ENCODE measurements around the gene NLRP7. TPM values are rescaled to one million over a fixed set of nuclear protein-coding genes. Genes with fewer than 3 reads are reported as not detected.
"Not testable (repeated sequence)": the region's sequence is repeated elsewhere in the genome, so short reads cannot be mapped to it uniquely, and the experiment has no call there.

Gene NLRP7
- total RNA-seq, 1 donor from 2014 or later = not detected

DNA sequence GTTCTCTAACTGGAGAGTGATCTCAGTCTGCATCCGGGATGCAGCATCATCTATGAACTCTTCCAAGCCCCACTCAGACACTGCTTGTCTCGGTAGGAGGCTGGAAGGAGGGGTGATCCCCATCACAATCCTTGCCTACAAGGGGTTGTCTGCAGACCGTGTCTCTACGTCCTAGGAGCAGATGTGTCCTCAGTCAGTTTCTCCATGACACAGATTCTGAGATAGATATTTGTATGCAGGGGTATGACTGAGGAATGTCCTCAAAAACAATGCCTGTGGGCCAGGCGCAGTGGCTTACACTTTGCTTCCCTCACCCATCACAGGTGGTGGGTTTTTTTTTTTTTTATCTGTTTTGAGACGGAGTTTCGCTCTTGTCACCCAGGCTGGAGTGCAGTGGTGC lies 40.5 kb downstream of the NLRP7 start:
- no peaks in the 10 kb centered on the region for H3K36me3 Mint-ChIP-seq (ENCODE audit: low read depth)
- no peak overlapping the region for H3K27ac Mint-ChIP-seq
- H3K4me3 Mint-ChIP-seq = no peak overlapping the region
- intact Hi-C loops (cut with micrococcal nuclease) = no loop called here
- DNase-seq (ENCODE audit: low spot score) = no peak
- H3K27me3 Mint-ChIP-seq (ENCODE audit: insufficient read depth) = peaks cover 6% of the 10 kb centered on the region
- no peaks in the 10 kb centered on the region for H3K4me1 Mint-ChIP-seq (ENCODE audit: low read depth)
- no peaks in the 10 kb centered on the region for H3K9me3 Mint-ChIP-seq

DNA sequence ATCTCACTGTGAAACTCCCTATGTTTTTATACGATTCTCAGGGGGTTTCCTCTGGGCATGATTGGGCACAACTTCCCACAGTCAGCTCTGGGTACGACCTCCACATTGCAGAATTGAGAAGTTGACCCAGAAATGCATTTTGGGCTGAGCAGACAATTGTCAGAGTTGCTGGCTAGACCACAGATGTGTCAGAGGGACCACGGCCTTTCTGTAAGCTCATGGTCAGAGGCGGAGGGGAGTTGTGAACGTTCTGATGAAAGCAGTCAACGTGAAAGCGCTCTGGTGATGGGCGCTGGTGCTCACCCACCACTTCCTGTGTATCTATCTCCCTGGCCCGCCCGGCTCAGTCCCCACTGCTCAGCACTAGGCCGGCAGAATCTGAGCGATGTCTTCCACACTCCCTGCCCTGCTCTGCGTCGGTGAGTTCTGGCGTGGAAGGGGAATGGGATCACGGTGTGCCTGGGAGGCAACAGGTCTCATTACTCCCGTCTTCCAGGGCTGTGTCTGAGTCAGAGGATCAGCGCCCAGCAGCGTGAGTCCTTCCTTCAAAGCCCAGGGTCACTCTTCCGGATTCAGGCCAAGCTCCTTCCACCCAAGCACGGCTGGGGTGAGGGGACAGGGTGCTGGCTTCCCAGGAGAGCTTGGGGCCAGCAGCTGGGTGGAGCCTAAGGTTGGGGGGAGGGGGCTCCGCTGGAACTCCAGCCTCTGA lies 41.4 kb downstream of the NLRP7 start, which contains the start of gene NCR1:
Gene NCR1 (plus strand): TSS at position 346 of the 709 bp plus-strand sequence. CDS start 40 bp downstream, at position 386.
- intact Hi-C loops (cut with micrococcal nuclease) = no loop called here
- Mint-ChIP-seq H3K9me3 (no peaks in the 10 kb centered on the region), H3K4me1 (ENCODE audit: low read depth) (no peaks in the 10 kb centered on the region), H3K27me3 (ENCODE audit: insufficient read depth) (peaks cover 6% of the 10 kb centered on the region), H3K27ac (no peak within 1 kb of the TSS), H3K36me3 (ENCODE audit: low read depth) (no peaks in the 10 kb centered on the region), H3K4me3 (no peak within 1 kb of the TSS)
- no peak for DNase-seq (ENCODE audit: low spot score)

DNA sequence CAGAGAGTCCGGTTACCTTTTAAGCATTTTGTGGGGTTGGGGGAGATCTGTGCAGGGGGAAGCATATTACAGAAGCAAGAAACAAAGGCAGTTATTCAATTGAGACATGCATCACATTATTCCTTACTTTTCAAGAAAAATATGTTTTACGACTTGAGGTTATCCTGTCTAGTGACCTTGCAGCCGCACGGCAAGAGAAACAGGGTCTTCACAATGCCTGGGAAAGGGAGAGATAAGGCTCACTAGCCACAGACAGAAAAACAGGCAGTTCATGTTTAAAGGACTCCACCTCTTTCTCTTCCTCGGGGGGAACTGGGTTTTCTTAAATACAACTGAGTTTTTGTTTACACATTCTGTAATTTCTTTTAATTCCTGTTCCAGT lies 41.9 kb downstream of the NLRP7 start:
- intact Hi-C loops (cut with micrococcal nuclease) = no loop called here
- peaks cover 6% of the 10 kb centered on the region for H3K27me3 Mint-ChIP-seq (ENCODE audit: insufficient read depth)
- no peak for DNase-seq (ENCODE audit: low spot score)
- no peak overlapping the region for H3K27ac Mint-ChIP-seq
- no peaks in the 10 kb centered on the region for H3K9me3 Mint-ChIP-seq
- no peaks in the 10 kb centered on the region for H3K36me3 Mint-ChIP-seq (ENCODE audit: low read depth)
- no peak overlapping the region for H3K4me3 Mint-ChIP-seq
- H3K4me1 Mint-ChIP-seq (ENCODE audit: low read depth) = no peaks in the 10 kb centered on the region

DNA sequence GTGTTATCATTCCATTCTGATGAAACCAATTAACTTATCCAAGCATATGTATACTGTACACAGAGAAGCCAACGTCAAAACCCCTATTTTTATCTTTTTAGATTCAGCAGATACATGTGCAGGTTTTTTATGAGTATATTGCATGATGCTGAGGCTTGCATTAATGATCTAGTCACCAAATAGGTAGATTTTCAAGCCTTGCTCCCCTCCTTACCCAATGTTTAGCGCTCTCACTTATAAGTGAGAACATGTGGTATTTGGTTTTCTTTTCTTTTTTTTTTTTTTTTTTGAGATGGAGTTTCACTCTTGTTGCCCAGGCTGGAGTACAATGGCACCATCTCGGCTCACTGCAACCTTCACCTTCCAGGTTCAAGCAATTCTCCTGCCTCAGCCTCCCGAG lies 43.1 kb downstream of the NLRP7 start:
- DNase-seq (ENCODE audit: low spot score); H3K4me1 Mint-ChIP-seq (ENCODE audit: low read depth); H3K27ac Mint-ChIP-seq; intact Hi-C loops (cut with micrococcal nuclease); H3K9me3 Mint-ChIP-seq; H3K27me3 Mint-ChIP-seq (ENCODE audit: insufficient read depth); H3K36me3 Mint-ChIP-seq (ENCODE audit: low read depth); H3K4me3 Mint-ChIP-seq: not testable (repeated sequence)

DNA sequence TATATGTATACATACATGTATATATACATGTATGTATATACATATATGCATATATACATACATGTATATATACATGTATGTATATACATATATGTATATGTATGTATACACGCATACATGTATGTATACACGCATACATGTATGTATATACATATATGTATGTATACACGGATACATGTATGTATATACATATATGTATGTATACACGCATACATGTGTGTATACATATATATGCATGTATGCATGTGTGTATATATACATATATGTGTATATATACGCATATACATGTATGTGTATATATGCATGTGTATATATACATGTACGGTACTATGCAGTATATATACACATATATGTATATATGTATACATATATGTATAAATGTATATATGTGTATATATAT lies 44.0 kb downstream of the NLRP7 start:
- DNase-seq (ENCODE audit: low spot score) = no peak
- no peaks in the 10 kb centered on the region for H3K4me1 Mint-ChIP-seq (ENCODE audit: low read depth)
- H3K9me3 Mint-ChIP-seq = no peaks in the 10 kb centered on the region
- H3K27ac Mint-ChIP-seq = no peak overlapping the region
- H3K4me3 Mint-ChIP-seq = no peak overlapping the region
- intact Hi-C loops (cut with micrococcal nuclease) = no loop called here
- H3K36me3 Mint-ChIP-seq (ENCODE audit: low read depth) = no peaks in the 10 kb centered on the region
- peaks cover 6% of the 10 kb centered on the region for H3K27me3 Mint-ChIP-seq (ENCODE audit: insufficient read depth)

- H3K36me3 Mint-ChIP-seq (ENCODE audit: low read depth) = no peaks in the 10 kb centered on the region
- no peak overlapping the region for H3K27ac Mint-ChIP-seq
- intact Hi-C loops (cut with micrococcal nuclease) = no loop called here
- no peaks in the 10 kb centered on the region for H3K9me3 Mint-ChIP-seq
- no peaks in the 10 kb centered on the region for H3K4me1 Mint-ChIP-seq (ENCODE audit: low read depth)
- peaks cover 6% of the 10 kb centered on the region for H3K27me3 Mint-ChIP-seq (ENCODE audit: insufficient read depth)
- no peak for DNase-seq (ENCODE audit: low spot score)
- H3K4me3 Mint-ChIP-seq = no peak overlapping the region
Measured at GRCh38 chr19:54902061-54902460, 45.3 kb downstream of the NLRP7 start.

DNA sequence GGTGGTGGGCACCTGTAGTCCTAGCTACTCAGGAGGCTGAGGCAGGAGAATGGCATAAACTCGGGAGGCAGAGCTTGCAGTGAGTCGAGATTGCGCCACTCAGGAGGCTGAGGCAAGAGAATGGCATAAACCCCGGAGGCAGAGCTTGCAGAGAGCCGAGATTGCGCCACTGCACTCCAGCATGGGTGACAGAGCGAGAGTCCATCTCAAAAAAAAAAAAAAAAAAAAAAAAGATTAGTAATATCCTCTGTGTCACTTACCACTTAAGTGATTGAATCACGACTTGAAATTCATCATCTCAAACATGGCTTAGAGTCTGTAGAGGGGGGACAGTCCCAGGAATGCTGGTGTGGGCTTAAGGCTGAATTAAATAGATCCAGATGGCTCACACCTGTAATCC lies 46.2 kb downstream of the NLRP7 start:
- H3K27me3 Mint-ChIP-seq (ENCODE audit: insufficient read depth); H3K9me3 Mint-ChIP-seq; H3K4me3 Mint-ChIP-seq; H3K4me1 Mint-ChIP-seq (ENCODE audit: low read depth); intact Hi-C loops (cut with micrococcal nuclease); H3K27ac Mint-ChIP-seq; DNase-seq (ENCODE audit: low spot score); H3K36me3 Mint-ChIP-seq (ENCODE audit: low read depth): not testable (repeated sequence)

DNA sequence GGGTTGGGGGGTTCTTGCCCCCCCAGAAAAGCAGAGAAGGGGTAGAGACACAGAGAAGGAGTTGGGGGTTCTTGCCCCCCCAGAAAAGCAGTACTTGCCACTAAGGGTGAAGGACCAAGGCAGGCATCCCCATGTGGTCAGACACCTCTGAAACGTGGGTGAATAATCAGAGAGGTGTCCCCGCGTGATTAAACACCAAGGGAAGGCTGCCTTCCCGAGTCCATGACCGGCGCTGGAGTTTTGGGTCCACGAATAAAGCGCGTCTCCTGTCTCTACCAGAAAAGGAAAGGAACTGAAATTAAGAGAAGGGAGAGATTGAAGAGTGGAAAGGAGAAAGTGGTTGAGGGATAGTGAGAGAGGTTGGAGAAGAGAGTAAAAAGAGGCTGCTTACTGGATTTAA lies 47.7 kb downstream of the NLRP7 start:
- H3K27ac Mint-ChIP-seq; DNase-seq (ENCODE audit: low spot score); H3K36me3 Mint-ChIP-seq (ENCODE audit: low read depth); intact Hi-C loops (cut with micrococcal nuclease); H3K4me1 Mint-ChIP-seq (ENCODE audit: low read depth); H3K4me3 Mint-ChIP-seq; H3K9me3 Mint-ChIP-seq; H3K27me3 Mint-ChIP-seq (ENCODE audit: insufficient read depth): not testable (repeated sequence)

GRCh38 chr19:54898685-54899084 lies 48.6 kb downstream of the NLRP7 start:
- DNase-seq (ENCODE audit: low spot score); H3K4me1 Mint-ChIP-seq (ENCODE audit: low read depth); H3K4me3 Mint-ChIP-seq; H3K27me3 Mint-ChIP-seq (ENCODE audit: insufficient read depth); H3K36me3 Mint-ChIP-seq (ENCODE audit: low read depth); intact Hi-C loops (cut with micrococcal nuclease); H3K9me3 Mint-ChIP-seq; H3K27ac Mint-ChIP-seq: not testable (repeated sequence)

DNA sequence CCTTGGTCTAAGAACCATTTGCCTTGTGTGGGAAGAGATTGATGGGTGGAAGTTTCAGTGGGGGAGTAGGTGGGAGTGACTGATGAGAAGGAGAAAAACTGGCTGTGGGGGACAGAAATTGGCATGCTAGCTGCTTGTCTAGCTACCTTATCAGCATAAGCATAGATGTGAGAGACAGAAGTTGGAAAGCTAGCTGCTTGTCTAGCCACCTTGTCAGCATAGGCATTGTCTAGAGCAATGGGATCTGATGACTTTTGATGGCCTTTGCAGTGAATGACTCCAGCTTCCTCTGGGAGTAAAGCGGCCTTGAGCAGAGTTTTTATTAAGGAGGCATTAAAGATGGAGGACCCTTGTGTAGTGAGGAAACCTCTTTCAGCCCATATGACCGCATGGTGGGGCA lies 51.3 kb downstream of the NLRP7 start:
- no peak overlapping the region for H3K27ac Mint-ChIP-seq

GRCh38 chr19:54894106-54894505 lies 53.2 kb downstream of the NLRP7 start:
- H3K36me3 Mint-ChIP-seq (ENCODE audit: low read depth); H3K27me3 Mint-ChIP-seq (ENCODE audit: insufficient read depth); H3K27ac Mint-ChIP-seq; intact Hi-C loops (cut with micrococcal nuclease); H3K4me3 Mint-ChIP-seq; DNase-seq (ENCODE audit: low spot score); H3K4me1 Mint-ChIP-seq (ENCODE audit: low read depth); H3K9me3 Mint-ChIP-seq: not testable (repeated sequence)

More for the DNA sequence above, 51.3 kb downstream of the NLRP7 start:
- DNase-seq (ENCODE audit: low spot score) = no peak
- H3K27me3 Mint-ChIP-seq (ENCODE audit: insufficient read depth) = no peaks in the 10 kb centered on the region
- H3K4me3 Mint-ChIP-seq = no peak overlapping the region
- intact Hi-C loops (cut with micrococcal nuclease) = no loop called here
- no peaks in the 10 kb centered on the region for H3K36me3 Mint-ChIP-seq (ENCODE audit: low read depth)
- H3K9me3 Mint-ChIP-seq = no peaks in the 10 kb centered on the region
- no peaks in the 10 kb centered on the region for H3K4me1 Mint-ChIP-seq (ENCODE audit: low read depth)

GRCh38 chr19:54893406-54893805 lies 53.9 kb downstream of the NLRP7 start:
- intact Hi-C loops (cut with micrococcal nuclease) = no loop called here
- Mint-ChIP-seq H3K9me3 (no peaks in the 10 kb centered on the region), H3K27me3 (ENCODE audit: insufficient read depth) (no peaks in the 10 kb centered on the region), H3K27ac (no peak overlapping the region), H3K4me1 (ENCODE audit: low read depth) (no peaks in the 10 kb centered on the region), H3K36me3 (ENCODE audit: low read depth) (no peaks in the 10 kb centered on the region), H3K4me3 (no peak overlapping the region)
- no peak for DNase-seq (ENCODE audit: low spot score)

DNA sequence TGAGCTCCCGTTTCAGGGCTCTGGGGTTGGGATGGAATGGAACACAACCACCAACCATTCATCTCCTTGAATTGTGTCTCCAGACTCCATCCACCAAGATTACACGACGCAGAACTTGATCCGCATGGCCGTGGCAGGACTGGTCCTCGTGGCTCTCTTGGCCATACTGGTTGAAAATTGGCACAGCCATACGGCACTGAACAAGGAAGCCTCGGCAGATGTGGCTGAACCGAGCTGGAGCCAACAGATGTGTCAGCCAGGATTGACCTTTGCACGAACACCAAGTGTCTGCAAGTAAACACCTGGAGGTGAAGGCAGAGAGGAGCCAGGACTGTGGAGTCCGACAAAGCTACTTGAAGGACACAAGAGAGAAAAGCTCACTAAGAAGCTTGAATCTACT lies 57.8 kb downstream of the NLRP7 start:
- H3K4me3 Mint-ChIP-seq = no peak overlapping the region
- no peaks in the 10 kb centered on the region for H3K36me3 Mint-ChIP-seq (ENCODE audit: low read depth)
- no peaks in the 10 kb centered on the region for H3K27me3 Mint-ChIP-seq (ENCODE audit: insufficient read depth)
- no peak overlapping the region for H3K27ac Mint-ChIP-seq
- DNase-seq (ENCODE audit: low spot score) = no peak
- no peaks in the 10 kb centered on the region for H3K4me1 Mint-ChIP-seq (ENCODE audit: low read depth)
- no peaks in the 10 kb centered on the region for H3K9me3 Mint-ChIP-seq
- intact Hi-C loops (cut with micrococcal nuclease) = loop anchor here (10.0 kb wide), 1 partner anchor 245 kb away; no protein-coding TSS in a partner anchor

GRCh38 chr19:54888239-54888638 lies 59.1 kb downstream of the NLRP7 start:
- DNase-seq (ENCODE audit: low spot score) = no peak
- H3K4me1 Mint-ChIP-seq (ENCODE audit: low read depth) = no peaks in the 10 kb centered on the region
- no peaks in the 10 kb centered on the region for H3K27me3 Mint-ChIP-seq (ENCODE audit: insufficient read depth)
- no peak overlapping the region for H3K4me3 Mint-ChIP-seq
- no peaks in the 10 kb centered on the region for H3K9me3 Mint-ChIP-seq
- H3K36me3 Mint-ChIP-seq (ENCODE audit: low read depth) = no peaks in the 10 kb centered on the region
- no peak overlapping the region for H3K27ac Mint-ChIP-seq
- intact Hi-C loops (cut with micrococcal nuclease) = loop anchor here (10.0 kb wide), 1 partner anchor 247 kb away; no protein-coding TSS in a partner anchor

All from activated T-helper 1 cell treated with anti-CD3 and anti-CD28 coated beads, Interleukin-12 subunit alpha, Interleukin-12 subunit beta, Interleukin-2, Interleukin-4 antibody, amounts not matched to agents 30 ng/mL and 10 ng/mL and 1 ng/mL, durations not matched to agents 14 hours and 24 hours and 36 hours (primary cell).